GM18508 (cell line): Measurements from ENCODE around the gene ANKRD9.
"Not testable (repeated sequence)": the region's sequence is repeated elsewhere in the genome, so short reads cannot be mapped to it uniquely, and the experiment has no call there.

ENCODE experiments used
- ATAC-seq: cut with Tn5 transposase; IDR thresholded peaks from one replicate; pipeline ENCODE4 v1.9.1; 2021; ENCODE audit warnings: moderate number of reproducible peaks; ENCODE audit not compliant: insufficient read depth, unreplicated experiment

The ANKRD9 gene, protein sequence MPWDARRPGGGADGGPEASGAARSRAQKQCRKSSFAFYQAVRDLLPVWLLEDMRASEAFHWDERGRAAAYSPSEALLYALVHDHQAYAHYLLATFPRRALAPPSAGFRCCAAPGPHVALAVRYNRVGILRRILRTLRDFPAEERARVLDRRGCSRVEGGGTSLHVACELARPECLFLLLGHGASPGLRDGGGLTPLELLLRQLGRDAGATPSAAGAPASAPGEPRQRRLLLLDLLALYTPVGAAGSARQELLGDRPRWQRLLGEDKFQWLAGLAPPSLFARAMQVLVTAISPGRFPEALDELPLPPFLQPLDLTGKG

DNA sequence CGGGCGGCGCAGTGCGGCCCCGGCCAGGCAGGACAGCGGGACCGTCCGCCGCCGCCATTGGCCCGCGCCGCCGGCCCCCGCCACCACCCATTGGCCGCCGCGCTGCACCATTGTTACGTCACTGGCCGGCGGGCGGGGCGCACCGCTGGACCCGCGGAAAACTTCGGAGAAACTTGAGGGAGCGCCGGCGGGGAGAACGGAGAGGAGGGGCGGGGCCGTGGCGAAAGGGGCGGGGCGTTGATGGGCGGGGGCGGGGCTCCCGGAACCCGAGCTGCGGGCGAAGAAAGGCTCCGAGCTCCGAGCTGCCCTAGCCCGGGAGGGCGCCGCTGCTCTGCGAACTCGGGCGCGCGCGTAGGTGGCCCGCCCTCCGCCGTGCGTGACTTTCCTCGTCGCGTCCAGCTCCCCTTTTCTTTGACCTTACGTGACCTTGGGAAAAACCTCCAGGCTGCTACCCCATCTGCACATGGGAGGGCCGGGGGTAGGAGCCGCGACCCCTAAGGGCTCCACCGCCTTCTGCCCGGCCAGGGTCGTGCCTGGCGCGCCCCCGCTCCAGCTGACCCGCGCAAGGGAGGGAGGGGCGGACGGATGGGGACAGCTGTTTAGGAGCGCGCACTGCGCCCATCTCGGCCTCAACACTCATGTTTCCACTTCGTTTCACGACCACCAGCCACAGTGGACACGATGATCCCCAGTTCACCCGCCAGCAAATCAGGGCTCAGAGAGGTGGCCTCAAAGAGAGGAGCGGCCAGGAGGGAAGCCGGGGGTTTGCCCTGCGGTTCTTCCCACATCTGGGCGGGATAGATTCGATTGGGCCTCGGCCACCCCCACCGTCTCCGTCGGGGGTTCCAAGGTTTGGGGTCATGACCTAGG lies at the start of gene ANKRD9:
Gene ANKRD9 (minus strand): TSS at position 31 of the 870 bp plus-strand sequence. CDS start 1,887 bp downstream, outside the sequence.
- ATAC-seq, result no peak

DNA sequence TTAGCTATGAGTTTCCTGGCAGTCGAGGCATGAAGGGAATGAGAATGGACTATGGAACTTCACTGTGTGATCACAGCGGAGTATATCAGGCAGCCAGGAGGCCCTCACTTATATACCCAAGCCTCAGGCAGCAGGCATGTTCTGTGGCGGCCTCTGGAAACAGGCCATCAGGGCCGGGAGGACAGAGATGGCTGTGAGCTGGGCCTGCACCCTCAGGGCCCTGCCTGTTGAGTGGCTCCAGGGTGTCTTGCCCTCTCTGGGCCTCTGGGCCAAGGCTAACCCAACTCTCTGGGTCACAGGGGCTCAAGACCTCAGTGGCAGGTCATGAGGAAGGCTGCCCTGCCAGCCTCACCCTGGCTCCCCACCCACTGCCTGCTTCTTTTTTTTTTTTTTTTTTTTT lies 49.0 kb upstream of the ANKRD9 start:
- ATAC-seq, result no peak

DNA sequence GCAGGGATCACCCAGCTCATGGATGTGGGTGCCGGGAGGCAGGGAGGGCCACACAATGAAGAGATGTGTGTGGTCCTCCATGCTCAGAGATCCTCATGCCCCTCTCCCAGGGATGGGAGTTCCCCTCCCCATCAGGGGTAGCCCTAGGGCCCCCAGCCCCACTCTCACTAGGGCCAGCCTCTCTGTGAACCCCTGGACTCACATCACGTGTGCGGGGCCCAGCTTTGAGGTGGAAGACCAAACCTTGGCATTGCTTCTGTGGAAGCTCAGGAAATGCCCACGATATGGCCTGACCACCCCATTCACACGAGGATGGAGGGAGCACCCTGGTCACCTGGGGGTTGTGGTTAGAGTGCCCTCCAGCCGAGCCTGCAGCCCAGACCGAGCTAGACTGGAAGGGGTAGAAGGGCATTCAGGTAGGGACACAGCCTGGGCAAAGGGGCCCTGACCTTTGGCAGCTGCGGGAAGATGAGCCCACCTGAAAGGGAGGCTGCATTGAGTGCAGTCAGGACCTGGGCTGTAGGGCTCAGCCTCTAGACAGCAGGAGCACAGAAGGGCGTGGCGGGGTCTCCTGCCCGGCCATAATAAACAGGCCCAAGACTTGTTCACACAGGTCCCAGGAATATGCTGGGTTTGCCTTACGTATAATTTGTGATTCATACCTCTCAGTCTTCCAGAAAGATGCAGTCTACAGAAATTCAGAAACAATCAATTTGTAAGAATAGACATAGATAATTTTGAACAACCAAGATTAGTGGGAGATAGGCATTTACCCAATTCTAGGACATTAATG lies 48.1 kb upstream of the ANKRD9 start:
- no peak for ATAC-seq

DNA sequence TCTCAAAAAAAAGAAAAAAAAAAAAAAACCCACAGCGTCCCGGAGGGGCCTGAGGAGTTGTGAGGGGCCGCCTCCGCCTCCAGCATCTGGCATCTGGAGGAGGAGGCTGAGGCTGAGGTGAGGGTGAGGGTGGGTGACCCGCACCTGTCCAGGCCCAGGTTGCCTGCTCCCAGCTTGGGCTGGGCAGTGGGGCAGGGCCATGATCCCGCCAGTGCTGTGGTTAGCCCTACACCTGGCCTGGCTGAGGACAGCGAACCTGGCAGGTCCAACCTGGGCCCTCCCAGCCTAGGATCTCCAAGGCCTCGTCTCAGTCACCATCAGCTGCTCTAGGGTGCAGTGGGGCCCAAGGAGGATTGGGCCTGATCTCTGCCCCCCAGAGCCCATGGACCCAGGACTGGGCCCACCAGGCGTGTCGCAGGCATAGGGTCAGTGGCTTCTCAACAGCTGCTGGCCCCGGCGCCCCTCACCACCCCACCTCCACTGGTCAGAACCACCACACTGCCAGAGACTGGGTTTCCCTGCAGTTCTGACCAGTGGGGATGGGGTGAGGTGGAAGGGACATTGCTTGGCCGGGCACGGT lies 46.6 kb upstream of the ANKRD9 start:
- ATAC-seq, result no peak

DNA sequence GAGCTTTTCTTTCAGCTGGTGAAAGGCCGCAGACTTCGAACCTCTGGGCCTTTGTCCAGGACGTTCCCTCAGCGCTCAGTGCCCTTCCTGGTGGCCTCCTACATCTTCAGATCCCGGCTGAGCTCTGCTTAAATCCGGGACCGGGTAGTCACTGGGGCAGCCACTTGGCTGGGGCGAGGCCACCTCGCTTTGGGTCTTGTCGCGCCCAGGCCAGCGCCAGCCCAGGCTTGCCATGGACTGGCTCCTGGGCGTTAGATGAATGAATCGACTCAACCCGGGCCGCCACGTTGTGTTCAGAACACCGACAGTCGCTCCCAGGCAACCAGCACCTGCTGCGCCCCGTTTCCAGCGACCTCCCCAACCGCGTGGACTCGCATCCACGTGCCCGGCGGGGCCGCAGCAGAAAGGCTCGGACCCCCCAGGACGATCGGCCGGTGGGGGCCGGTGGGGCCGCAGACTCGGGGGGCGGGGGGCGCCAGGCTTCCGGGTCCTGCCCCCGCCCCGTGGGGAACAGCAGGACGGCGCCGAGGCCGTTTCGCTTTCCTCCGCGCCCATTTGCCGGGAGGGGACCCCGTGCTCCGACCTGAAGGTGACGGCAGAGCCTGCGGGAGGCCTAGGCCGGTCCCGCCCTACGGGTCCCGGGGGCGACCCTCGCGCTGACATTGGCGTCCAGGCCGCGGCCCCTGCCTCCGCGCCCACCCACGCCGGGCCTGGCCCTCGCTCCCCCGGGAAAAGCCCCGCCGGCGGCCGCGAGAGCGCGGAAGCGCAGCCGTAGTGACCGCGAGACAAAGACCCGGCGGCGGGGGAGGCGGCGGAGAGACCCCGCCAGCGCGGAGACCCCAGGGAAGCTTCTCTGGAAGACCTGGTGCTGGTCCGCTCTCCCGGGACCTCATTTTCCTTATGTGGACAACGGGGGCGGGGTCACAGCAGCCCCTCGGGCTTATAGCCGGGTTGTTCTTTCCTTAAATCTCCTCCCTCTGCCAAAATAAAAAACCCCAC lies 45.5 kb upstream of the ANKRD9 start:
- no peak for ATAC-seq

DNA sequence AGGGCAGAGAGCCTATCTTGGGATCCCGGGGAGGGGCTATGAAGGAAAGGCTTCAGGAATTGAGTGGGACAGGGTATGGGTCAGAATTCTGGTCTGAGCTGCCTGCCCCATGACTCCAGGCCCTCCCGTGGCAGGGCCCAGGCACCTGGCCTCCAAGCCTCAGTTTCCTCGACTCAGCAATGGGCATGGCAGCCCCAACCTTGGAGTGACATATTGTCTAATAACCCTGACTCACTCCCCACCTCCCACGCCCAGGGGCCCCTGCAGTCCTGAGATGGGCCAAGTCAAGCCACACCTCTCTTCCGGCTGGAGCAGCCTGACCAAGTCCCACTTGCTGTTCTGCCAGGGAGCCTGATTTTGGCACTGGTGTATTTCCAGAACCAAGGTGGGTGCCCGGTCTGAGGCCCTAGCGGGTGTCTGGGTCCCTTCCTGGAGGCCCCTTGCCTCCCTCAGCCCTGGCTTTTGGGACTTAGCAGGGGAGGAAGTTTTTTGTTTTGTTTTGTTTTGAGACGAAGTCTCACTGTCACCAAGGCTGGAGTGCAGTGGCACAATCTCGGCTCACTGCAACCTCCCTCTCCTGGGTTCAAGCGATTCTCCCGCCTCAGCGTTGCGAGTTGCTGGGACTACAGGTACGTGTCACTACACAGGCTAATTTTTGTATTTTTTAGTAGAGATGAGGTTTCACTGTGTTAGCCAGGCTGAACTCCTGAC lies 42.6 kb upstream of the ANKRD9 start:
- no peak for ATAC-seq

DNA sequence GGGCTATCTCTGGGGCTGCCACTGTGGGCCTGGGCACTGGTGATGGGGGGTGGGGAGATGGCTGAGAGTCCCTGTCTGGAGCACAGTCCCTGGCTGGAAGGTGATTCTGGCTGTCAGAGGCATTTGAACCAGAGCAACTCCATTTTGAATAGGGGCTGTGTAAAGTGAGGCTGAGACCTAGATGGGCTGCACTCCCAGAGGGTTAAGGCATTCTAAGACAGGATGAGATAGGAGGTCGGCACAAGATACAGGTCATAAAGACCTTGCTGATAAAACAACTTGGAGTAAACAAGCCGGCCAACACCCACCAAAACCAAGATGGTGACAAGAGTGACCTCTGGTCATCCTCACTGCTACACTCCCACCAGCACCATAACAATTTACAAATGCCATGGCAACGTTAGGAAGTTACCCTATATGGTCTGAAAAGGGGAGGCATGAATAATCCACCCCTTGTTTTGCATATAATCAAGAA lies 41.4 kb upstream of the ANKRD9 start:
- not testable (repeated sequence) for ATAC-seq

DNA sequence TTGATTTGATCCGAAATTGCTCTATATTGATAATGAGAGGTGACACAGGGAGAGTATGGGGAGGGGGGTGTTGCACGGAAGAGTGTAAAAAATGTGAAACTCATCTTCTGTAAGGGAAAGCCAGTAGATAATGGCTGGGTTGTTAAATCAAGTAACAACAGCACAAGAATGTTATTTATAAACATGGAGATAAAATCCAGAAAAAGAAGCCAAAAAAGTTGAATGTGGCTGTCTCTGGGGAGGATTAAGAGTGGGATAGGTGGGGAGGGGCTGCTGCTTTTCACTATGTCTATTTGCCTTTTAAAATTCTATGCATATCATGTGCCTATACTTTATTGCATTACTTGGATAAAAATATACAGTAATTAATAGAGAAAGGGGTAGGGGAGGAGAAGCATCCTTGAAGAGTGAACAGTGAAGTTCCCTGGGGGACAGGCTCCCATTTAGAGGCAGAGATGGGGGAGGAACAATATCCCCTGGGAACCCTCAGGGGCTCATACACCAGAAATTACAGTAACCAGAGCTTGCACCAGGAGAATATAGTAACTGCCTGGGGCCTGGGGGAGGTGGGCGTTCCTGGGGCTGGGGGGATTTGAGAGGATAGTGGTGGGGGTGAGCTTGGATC lies 39.2 kb upstream of the ANKRD9 start:
- ATAC-seq, result no peak

DNA sequence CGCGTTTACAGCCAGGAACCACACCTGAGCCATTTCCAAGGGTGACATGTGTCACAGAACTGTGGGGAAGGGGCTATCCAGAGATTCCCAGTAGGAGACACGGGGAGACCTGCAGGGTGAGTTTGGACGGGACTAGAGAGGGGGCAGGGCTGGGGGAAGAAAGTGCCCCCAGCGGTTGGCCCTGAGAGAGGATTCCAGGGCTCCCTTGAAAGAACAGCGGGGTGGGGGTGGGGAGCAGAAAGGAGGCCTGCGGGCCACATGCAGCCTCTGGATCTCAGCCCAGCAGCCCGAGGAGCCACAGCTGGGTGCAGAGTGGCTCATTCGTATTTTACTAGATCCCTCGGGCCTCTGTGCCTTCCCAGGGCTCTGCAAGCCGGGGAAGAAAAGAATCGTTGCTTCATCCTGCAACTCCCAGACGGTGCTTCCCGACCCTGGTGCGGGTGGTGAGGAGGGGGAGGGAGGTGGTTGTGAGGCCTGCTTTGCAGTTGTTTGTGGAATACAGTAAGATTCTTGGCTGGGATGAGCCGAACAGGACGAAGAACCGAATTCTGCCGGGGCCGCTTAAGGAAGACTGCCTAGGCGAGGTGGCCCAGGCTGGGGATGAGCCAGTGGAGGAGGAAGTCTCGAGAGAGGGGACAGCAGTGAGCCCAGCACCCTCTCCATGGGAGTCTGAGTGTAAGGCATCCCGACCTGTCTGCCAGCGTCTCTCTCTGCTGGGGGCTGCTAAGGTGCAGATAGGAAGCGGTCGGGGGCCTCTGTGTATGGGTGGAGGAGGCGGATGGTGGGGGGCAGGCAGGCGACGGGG lies 36.1 kb upstream of the ANKRD9 start:
- ATAC-seq, result no peak

DNA sequence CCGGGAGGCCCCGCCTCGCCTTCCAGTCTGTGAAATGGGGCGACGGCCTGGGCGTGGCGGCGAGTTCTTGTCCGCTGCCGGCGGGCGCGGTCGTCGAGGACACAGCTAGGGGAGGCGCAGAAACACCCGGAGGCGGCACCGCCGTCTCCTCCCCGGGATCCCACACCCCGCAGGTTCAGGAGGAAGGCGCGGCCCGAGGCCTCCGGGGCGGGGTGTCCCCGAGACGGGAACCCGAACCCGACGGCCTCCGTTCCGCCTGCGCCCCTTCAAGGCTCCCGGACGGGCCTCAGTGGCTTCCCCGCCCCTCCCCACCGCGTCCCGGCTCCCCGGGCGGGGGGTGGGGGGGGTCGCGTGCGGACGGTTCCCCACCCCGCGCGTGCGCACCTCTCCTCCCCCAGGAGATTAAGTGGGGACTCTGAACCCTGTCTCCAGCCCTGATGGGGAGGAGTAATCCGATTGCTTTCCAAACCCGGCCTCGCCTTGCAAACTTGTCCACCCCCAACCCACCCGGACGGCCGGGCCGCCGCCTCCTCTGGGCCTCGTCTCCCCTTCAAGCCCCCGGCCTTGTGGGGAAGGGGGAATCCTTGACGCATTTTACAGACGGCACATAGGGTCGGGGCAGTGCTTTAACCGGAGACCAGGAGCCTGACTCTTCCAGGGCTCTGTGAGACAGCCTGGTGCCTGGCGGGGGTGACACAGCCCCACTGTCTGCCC lies 35.3 kb upstream of the ANKRD9 start:
- no peak for ATAC-seq

DNA sequence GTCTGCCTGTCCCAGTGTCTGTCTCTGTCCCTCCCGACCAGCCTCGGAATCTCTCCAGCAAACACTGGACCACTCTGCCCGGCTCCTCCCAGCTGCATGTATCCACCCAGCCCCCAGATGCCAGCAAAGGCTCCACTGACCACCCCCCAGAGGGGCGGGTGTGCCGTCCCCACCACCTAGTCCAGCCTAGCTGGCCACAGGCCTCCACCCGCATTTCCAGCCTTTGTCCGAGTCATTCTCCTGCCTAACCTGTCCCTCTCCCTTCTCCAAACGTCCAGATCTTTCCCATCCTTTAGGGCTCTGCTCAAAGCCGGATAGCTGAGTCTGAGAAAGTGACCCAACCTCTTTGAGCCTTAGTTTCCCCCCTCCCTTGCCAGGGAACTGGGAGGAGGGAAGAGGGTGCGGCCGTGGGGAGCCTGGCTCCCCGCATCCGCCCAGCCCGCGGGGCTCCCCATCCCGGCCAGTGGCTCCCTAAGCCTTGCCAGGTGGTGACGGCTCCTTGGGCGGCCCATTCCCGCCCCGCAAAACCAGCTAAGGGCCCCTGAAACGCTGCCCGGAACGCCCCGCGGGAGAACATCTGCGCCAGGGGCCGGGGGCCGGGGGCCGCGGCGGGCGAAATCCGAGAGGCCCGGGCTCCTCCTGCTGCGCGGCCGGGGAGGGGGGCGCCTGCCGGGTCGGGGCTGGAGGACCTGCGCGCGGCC lies 34.6 kb upstream of the ANKRD9 start:
- no peak for ATAC-seq

DNA sequence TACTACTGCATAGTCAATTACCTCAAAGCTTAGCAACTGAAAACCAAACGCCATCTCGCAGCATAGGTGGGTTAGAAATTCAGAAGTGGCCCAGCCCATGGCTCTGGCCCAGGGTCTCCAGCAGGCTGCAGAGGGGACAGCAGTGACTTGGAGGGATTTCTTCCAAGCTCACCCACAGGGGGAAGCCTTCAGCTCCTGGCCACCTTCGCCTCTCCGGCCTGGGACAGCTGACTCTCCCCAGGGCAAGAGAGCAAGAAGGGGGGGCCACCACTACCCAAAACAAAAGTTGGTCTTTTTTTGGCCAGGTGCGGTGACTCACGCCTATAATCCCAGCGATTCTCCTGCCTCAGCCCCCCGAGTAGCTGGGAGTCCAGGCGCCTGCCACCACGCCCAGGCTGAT lies 32.2 kb upstream of the ANKRD9 start:
- ATAC-seq, result no peak

DNA sequence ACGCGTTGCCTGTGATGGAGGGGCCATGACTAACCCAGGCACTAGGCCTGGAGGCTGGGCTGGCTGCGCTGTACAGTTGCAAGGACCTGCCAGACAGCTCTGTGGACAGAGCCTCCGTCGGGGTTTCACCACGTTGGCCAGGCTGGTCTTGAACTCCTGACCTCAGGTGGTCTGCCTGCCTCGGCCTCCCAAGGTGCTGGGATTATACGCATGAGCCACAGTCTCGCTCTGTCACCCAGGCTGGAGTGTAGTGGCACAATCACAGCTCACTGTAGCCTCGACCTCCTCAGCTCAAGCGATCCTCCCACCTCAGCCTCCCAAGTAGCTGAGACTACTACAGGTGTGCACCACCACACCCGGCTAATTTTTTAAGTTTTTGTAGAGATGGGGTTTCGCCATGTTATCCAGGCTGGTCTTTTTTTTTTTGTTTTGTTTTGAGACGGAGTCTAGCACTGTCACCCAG lies 31.5 kb upstream of the ANKRD9 start:
- not testable (repeated sequence) for ATAC-seq

DNA sequence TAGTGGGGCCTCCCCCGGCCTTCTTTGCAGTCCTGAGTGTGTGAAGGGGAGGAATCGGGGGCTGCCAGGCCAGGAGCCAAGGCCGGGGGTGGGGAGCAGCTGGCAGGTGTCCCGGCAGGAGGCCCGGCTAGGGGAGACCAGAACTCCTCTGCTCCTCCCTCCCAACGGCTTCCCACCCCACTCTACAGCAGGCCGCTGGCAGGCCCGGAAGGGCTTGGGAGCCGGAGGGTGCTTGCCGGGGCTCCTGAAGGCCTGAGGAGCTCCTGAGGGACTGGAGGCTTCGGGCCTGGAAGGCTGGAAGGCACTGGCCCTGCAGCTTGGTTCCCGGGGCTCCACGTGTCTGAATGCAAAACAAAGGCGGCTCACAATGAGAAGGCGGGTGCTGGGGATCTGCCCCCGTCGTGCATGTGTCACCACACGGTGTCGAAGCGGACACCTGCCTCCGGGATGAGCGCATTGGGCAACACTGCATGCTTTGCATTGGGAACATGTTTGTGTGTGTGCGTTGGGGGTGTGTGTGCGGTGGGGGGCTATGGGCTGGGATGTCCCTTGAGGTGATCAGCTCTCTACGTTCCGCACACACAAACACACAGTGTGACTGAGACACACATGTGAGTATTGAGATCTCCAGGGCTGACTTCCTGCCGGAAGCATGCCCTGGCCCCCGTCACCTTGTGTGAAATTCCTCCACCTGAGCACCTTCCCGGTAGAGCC lies 30.9 kb upstream of the ANKRD9 start:
- ATAC-seq, result no peak

DNA sequence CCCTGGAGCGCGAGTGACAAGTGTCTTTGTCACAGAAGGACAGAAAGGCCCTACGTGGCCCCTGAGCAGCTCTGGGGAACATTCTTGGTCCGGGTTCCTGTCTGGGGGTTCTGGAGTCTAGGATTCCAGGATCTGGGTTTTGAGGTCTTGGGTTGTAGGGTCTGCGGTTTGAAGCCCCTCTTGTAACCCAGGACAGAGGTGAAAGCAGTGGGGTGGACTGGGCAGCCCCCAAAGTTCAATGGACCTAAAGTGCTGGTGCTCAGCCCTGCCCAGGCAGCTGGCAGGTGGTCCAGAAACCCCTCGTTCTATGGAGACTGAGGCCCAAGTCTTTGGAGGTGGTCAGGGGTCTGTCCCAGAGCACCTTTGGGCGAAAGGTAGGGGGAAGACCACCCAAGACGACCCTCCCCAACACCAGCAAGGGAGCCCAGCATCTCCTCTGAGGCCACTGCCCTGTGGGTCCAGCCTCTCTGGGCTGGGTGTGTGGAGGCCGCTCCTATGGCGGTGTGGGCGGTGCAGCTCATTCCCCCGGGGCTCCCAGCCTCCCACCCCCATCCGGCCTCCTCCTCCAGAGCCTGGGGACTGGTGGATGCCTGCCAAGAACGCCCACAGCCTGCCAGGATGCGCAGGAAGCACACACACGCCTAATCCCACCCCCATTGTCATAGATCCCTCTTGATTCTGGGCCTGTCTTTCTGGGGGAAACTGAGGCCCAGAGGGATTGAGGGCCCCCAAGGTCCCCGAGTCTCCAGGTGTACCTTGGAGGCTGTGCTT lies 30.2 kb upstream of the ANKRD9 start:
- ATAC-seq, result no peak
